HG03060 (cell line): ENCODE data around the gene S1PR5.
"Not testable (repeated sequence)": the region's sequence is repeated elsewhere in the genome, so short reads cannot be mapped to it uniquely, and the experiment has no call there.

Experiments used
- ATAC-seq: cut with Tn5 transposase; IDR thresholded peaks from one replicate; pipeline ENCODE4 v1.9.1; 2021; ENCODE audit warnings: low read depth, moderate number of reproducible peaks; ENCODE audit not compliant: unreplicated experiment

Gene S1PR5

GRCh38 chr19:10546817-10547216 is 29.6 kb upstream of the S1PR5 start:
- no peak for ATAC-seq

GRCh38 chr19:10544753-10545251 is 27.6 kb upstream of the S1PR5 start:
- no peak for ATAC-seq

- ATAC-seq = no peak
Observed at GRCh38 chr19:10544242-10544752, 27.1 kb upstream of the S1PR5 start.

GRCh38 chr19:10543420-10544241 is 26.4 kb upstream of the S1PR5 start, which contains the start of gene ATG4D:
Gene ATG4D (plus strand): TSS chr19:10543904. CDS start chr19:10544091, 187 bp downstream.
- no peak for ATAC-seq

- ATAC-seq = no peak
Observed at GRCh38 chr19:10543059-10543419, 25.8 kb upstream of the S1PR5 start.

- not testable (repeated sequence) for ATAC-seq
Observed at GRCh38 chr19:10539016-10539415, 21.8 kb upstream of the S1PR5 start.

- no peak for ATAC-seq
Observed at GRCh38 chr19:10538204-10538983, 21.1 kb upstream of the S1PR5 start.

- no peak for ATAC-seq
Observed at GRCh38 chr19:10537668-10538067, 20.4 kb upstream of the S1PR5 start.

- no peak for ATAC-seq
Observed at GRCh38 chr19:10535613-10536012, 18.4 kb upstream of the S1PR5 start.

- ATAC-seq = no peak
Observed at GRCh38 chr19:10533646-10534386, 16.6 kb upstream of the S1PR5 start.

- no peak for ATAC-seq
Observed at GRCh38 chr19:10532457-10532856, 15.2 kb upstream of the S1PR5 start.

- not testable (repeated sequence) for ATAC-seq
Observed at GRCh38 chr19:10526887-10527286, 9.6 kb upstream of the S1PR5 start.

GRCh38 chr19:10525636-10526035 is 8.4 kb upstream of the S1PR5 start:
- ATAC-seq = no peak

- ATAC-seq = no peak
Observed at GRCh38 chr19:10523135-10523636, 5.9 kb upstream of the S1PR5 start.

GRCh38 chr19:10521461-10522171 is 4.4 kb upstream of the S1PR5 start:
- no peak for ATAC-seq

GRCh38 chr19:10520652-10521318 is 3.5 kb upstream of the S1PR5 start:
- no peak for ATAC-seq

- no peak for ATAC-seq
Observed at GRCh38 chr19:10519421-10519820, 2.2 kb upstream of the S1PR5 start.

- no peak for ATAC-seq
Observed at GRCh38 chr19:10518444-10519361, 1.5 kb upstream of the S1PR5 start.
